ENCODE data around the gene TGFBR3L. TPM values are rescaled to one million over a fixed set of nuclear protein-coding genes. Genes with fewer than 3 reads are reported as not detected.

The TGFBR3L gene
- total RNA-seq, 1 experiment from 2014 or later, result 3.3 TPM

DNA sequence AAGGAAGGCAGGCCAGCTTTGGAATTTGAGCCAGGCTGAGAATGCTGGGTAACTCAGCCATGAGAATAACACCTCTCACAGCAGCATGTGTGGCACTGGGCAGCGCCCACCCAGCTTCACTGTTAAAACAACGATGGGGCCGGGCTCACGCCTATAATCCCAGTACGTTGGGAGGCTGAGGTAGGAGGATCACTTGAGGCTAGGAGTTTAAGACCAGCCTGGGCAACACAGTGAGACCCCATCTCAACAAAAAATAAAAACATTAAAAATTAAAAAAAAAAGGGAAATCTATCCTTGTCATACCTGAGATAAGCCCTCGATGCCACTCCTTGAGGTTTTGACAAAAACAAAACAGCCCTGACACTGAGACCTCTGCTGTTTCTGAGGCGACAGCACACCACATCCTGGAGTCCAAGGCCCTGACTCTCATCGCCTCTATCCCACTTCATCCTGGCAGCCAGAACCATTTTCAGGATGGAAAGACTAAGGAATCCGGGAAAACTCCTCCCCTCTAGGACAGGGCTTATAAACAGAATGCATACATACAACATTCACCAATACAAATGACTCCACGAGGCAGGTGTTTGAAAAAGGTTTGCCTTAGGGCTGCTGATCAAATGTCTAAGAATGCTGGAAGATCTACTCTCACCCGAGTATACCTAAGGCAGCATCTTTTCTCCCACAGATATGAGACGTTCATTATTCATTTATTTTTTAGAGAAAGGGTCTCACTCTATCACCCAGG lies 51.5 kb downstream of the TGFBR3L start:
- Mint-ChIP-seq H3K4me1 (ENCODE audit: insufficient read depth, unreplicated experiment) (no peaks in the 10 kb centered on the region), H3K27me3 (ENCODE audit: insufficient read depth, unreplicated experiment) (no peaks in the 10 kb centered on the region), H3K27ac (ENCODE audit: low read depth, unreplicated experiment) (peak overlapping the region; percentile 61), H3K4me3 (ENCODE audit: unreplicated experiment) (no peak overlapping the region), H3K36me3 (ENCODE audit: insufficient read depth, unreplicated experiment) (peaks cover 73% of the 10 kb centered on the region), H3K9me3 (ENCODE audit: unreplicated experiment) (no peaks in the 10 kb centered on the region)
- TF ChIP-seq, protein P1, sequence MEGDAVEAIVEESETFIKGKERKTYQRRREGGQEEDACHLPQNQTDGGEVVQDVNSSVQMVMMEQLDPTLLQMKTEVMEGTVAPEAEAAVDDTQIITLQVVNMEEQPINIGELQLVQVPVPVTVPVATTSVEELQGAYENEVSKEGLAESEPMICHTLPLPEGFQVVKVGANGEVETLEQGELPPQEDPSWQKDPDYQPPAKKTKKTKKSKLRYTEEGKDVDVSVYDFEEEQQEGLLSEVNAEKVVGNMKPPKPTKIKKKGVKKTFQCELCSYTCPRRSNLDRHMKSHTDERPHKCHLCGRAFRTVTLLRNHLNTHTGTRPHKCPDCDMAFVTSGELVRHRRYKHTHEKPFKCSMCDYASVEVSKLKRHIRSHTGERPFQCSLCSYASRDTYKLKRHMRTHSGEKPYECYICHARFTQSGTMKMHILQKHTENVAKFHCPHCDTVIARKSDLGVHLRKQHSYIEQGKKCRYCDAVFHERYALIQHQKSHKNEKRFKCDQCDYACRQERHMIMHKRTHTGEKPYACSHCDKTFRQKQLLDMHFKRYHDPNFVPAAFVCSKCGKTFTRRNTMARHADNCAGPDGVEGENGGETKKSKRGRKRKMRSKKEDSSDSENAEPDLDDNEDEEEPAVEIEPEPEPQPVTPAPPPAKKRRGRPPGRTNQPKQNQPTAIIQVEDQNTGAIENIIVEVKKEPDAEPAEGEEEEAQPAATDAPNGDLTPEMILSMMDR (IDR thresholded peaks at IDR 0.05; ENCODE audit: unreplicated experiment), result no peak
- ChIA-PET POLR2A (no interaction called here), CTCF (interaction anchor here (1.0 kb wide), 1 partner anchor 40 kb away, joined by 3 read pairs; no protein-coding TSS in a partner anchor)
- no TSS peak for BruUV-seq (replicated peaks)
- DNase-seq (ENCODE audit: unreplicated experiment), result no peak
- intact Hi-C loops (cut with micrococcal nuclease), result no loop called here

DNA sequence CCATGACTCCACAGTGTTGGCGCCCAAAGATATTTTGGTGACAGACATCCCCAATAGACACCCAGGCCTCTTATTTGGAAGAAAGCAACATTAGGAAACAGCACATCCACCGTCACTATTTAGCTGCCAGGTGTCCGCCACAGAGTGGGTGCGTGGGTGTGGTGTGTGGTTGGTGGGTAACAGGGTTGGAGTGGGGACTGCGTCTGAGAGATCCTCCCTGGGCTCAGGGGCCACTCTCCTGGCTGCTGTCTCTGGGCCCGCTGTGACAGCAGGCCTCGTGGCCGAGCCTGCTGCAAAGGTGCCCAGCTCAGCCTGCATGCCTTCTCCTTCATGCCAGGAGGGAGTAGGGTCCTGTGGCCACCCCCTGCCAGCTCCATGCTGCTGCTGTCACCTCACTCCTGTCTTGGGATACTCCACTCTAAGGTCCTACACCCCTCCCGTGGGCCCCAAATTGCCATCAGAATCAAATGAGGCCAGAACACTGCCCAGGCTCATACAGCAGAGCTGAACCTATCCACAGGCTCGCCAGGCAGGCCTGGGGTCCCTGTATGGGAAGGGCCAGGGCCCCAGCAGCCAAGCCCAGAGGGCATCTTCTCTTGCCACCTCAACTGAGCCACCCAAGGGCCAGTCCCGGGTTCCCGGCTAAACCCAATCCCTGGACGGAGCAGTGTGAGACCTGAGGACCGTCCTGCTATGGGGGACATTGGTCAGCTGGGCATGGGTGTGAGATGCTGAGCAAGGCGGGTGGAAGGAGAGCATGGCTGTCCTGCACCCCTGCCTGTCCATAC lies 53.6 kb downstream of the TGFBR3L start:
- H3K27ac Mint-ChIP-seq (ENCODE audit: low read depth, unreplicated experiment), result peak overlapping the region; percentile 27
- TF ChIP-seq, protein P1 (IDR thresholded peaks at IDR 0.05; ENCODE audit: unreplicated experiment), result no peak
- no peaks in the 10 kb centered on the region for H3K27me3 Mint-ChIP-seq (ENCODE audit: insufficient read depth, unreplicated experiment)
- intact Hi-C loops (cut with micrococcal nuclease), result no loop called here
- H3K4me1 Mint-ChIP-seq (ENCODE audit: insufficient read depth, unreplicated experiment), result no peaks in the 10 kb centered on the region
- H3K9me3 Mint-ChIP-seq (ENCODE audit: unreplicated experiment), result no peaks in the 10 kb centered on the region
- H3K4me3 Mint-ChIP-seq (ENCODE audit: unreplicated experiment), result no peak overlapping the region
- POLR2A ChIA-PET, result interaction anchor here (0.6 to 0.7 kb wide), 2 partner anchors 9 to 21 kb away, joined by 3 read pairs; no protein-coding TSS in a partner anchor
- H3K36me3 Mint-ChIP-seq (ENCODE audit: insufficient read depth, unreplicated experiment), result peaks cover 67% of the 10 kb centered on the region
- no peak for DNase-seq (ENCODE audit: unreplicated experiment)
- no TSS peak for BruUV-seq (replicated peaks)
- CTCF ChIA-PET, result interaction anchor here (4.2 to 7.1 kb wide), 2 partner anchors 24 to 34 kb away, joined by 23 to 57 read pairs; partner anchors contain the start of gene TIMM44

Other genes with a start within 250 kb of the TGFBR3L start
- not detected in 2 replicates for gene RETN, start 245.8 kb upstream of the TGFBR3L start, total RNA-seq (2022)
- 0.44 TPM in 1 of 2 replicates, not detected in the other for gene MCEMP1, start 237.7 kb upstream of the TGFBR3L start, total RNA-seq (2022)
- 123 and 155 TPM in 2 replicates for gene TRAPPC5, start 234.0 kb upstream of the TGFBR3L start, total RNA-seq (2022)
- not detected in 2 replicates for gene FCER2, start 212.7 kb upstream of the TGFBR3L start, total RNA-seq (2022)
- not detected in 2 replicates for gene CLEC4G, start 182.7 kb upstream of the TGFBR3L start, total RNA-seq (2022)
- not detected in 2 replicates for gene CD209, start 167.3 kb upstream of the TGFBR3L start, total RNA-seq (2022)
- gene CLEC4M, start 151.6 kb upstream of the TGFBR3L start, total RNA-seq (2022), result not detected in 2 replicates
- 23.6 and 25.7 TPM in 2 replicates for gene EVI5L, start 84.6 kb upstream of the TGFBR3L start, total RNA-seq (2022)
- 0.10 and 0.26 TPM in 2 replicates for gene PRR36, start 40.4 kb upstream of the TGFBR3L start, total RNA-seq (2022)
- gene LRRC8E, start 26.3 kb upstream of the TGFBR3L start, total RNA-seq (2022), result 10.3 and 11.8 TPM in 2 replicates
- 30.5 and 36.3 TPM in 2 replicates for gene MAP2K7, start 11.0 kb upstream of the TGFBR3L start, total RNA-seq (2022)
- 24.1 and 27.1 TPM in 2 replicates for gene SNAPC2, start 5.5 kb downstream of the TGFBR3L start, total RNA-seq (2022)
- 4.0 and 5.2 TPM in 2 replicates for gene CTXN1, start 11.3 kb downstream of the TGFBR3L start, total RNA-seq (2022)
- gene TIMM44, start 28.8 kb downstream of the TGFBR3L start, total RNA-seq (2022), result 91.3 and 142 TPM in 2 replicates
- 53.7 and 58.1 TPM in 2 replicates for gene ELAVL1, start 90.8 kb downstream of the TGFBR3L start, total RNA-seq (2022)
- not detected in 2 replicates for gene CCL25, start 137.9 kb downstream of the TGFBR3L start, total RNA-seq (2022)
- not detected in 2 replicates for gene FBN3, start 234.8 kb downstream of the TGFBR3L start, total RNA-seq (2022)

Measured in MCF 10A (cell line).